GM18499 (cell line): ENCODE data around the gene ARFGEF3.

Source experiments
- ATAC-seq: cut with Tn5 transposase; IDR thresholded peaks from one replicate; pipeline ENCODE4 v1.9.1; 2021; ENCODE audit warnings: moderate number of reproducible peaks; ENCODE audit not compliant: insufficient read depth, unreplicated experiment

ARFGEF3 gene

DNA sequence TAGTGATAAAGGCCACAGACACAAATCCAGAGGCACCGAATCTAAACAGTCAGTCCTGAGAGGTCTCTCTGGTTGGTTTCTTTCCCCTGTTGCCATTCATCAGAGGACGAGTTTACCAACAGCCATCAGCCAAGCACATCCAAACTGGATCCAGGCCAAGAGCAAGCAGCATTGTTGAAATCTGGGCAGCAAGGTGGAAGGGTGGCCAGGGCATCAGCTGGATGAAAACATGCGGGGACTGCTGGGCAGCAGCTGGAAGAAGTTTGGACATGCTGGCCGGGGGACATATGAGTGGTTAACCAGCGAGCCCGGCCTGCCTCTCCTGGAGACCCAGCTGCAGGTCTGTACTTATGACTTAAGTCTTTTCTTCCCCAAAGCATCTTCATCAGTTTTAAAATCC lies 216.1 kb downstream of the ARFGEF3 start, which contains the start of gene SMIM28:
Gene SMIM28 (plus strand): TSS at position 62 of the 400 bp plus-strand sequence. CDS start 168 bp downstream, at position 230.
- ATAC-seq: no peak

DNA sequence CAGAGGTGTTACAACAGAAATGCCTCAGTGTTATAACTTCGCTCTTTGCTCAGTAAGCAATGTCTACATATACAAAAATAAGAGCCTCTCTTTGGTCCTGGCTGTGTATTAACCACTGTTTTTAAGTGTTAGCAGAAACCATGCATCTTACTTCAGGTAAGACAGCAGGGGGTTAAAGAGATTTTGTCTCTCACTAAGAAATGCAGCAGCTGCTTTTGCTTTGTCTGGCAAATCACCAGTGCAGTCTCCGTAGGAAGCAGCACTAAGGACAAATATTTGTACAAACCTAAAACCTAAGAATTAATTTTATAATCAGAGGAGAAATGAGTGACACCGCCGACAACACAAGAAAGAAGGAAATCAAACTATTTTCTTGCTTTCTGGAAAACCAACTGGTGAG lies 216.7 kb downstream of the ARFGEF3 start:
- no peak for ATAC-seq

DNA sequence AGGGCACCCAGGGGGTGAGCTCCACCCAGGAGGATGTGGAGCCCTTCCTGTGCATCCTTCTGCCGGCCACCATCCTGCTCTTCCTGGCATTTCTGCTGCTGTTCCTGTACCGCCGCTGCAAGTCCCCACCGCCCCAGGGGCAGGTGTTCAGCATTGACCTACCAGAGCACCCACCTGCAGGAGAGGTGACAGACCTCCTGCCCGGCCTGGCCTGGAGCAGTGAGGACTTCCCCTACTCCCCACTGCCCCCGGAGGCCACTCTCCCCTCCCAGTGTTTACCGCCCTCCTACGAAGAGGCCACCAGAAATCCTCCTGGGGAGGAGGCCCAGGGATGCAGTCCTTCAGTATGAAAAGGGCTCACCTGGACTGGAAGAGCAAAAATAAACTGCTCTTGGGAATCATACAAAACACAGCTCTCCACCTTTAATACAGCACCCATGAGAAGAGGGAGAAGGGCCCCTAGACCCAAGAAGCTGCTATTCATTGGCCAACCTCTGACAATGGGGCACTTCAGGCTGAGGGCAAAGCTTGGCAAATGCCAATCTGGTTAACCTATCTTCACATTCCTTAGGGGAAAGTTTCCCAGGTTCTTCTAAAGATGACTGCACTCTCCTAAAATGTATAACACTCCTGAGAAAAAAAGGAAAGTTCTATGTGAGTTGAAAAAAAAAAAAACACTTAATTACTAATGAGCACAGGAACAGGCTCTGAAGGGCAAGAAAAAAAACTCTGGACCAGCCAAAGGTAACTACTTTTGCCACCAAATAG lies 220.9 kb downstream of the ARFGEF3 start:
- no peak for ATAC-seq

DNA sequence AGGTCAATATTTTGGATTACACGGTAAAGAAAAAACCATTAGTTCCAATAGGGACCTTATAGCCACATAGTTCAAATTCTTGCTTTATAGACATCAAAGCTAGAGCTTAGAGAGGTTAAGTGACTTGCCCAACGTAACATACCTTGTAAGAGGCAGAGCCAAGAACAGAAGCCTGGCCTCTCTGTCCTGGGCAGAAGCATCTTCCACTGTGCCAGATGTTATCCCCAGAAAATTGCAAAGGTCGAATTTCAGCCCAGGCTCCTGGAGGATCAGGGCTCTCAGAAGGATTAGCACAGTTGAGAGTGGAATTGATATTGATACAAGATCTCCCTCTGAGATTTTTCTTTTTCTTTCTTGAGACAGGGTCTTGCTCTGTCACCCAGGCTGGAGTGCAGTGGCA lies 222.0 kb downstream of the ARFGEF3 start:
- ATAC-seq: no peak

DNA sequence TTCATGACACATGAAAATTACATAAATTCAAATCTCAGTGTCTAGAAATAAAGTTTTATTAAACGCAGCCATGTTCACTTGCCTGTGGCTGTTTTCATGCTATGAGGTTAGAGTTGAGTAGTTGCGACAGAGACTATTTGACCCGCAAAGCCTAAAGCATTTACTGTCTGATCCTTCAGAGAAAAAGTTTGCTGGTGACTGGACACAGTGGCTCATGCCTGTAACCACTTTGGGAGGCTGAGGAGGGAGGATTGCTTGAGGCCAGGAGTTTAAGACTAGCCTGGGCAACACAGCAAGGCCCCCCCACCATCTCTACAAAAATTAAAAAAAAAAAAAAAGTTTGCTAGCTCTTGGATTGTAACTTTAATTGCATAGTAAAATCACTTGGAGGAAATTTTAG lies 225.2 kb downstream of the ARFGEF3 start:
- no peak for ATAC-seq

DNA sequence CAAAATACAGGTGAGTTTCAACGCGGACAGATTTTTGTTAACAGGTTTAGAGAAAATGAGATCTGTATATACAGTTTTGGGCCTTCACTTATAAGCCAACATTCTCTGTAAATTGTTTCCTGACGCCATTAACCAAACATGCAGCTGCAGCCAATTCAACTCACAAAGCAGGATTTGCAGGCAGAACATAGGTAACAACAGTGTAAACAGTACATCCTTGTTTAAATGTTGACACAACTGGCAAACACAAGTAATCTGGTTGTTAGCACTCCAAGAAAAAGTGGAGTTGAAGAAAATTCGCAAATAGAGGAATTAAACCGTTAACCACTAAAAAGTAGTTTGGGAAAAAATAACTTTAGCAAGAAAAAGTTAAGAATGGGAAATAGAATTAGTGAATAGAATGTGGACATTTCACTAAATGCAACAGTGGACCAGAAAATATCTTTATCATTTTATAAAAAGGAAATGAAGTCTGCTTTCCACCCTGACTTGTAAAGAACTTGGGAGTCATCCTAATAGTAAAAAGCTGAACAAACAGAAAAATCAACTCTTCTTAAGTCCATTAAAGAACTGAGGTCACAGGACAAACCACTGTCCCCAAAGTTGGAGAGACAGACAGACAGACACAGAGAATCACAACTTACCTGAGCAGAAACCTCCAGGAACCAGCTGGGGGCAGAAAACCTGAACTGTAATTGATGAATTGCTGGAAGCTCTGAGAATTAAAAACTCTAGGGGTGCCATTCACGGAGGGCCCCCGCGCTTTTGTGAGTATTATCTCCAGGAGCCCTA lies 226.0 kb downstream of the ARFGEF3 start:
- ATAC-seq: no peak

DNA sequence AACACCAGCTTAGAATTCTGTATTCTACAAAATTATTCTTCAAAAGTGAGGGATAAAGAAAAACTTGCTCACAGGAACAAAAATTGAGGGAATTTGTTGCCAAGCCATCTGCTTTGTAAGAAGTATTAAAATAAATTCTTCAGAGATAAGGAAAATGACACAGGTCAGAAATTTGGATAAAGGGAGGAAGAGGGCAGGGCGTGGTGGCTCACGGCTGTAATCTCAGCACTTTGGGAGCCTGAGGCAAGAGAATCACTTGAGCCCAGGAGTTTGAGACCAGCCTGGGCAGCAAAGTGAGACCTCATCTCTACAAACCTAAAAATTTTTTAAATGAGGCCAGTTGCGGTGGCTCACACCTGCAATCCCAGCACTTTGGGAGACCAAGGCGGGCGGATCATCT lies 227.8 kb downstream of the ARFGEF3 start:
- no peak for ATAC-seq
